GM12864 (cell line): ENCODE results near the gene MEIS1.

ENCODE experiments used
- DNase-seq: peaks from one replicate; pipeline ENCODE4 v3.0.0-alpha.2; 2011; ENCODE audit warnings: low read depth
- H3K4me3 ChIP-seq: 2 replicates; pipeline ENCODE4 v1.5.1; 2011; ENCODE audit warnings: mild to moderate bottlenecking, low read depth, low read length, control low read depth
- CTCF ChIP-seq: IDR thresholded peaks from 2 replicates; pipeline ENCODE4 v1.5.1; 2011; ENCODE audit warnings: low read depth, mild to moderate bottlenecking, moderate library complexity, low read length, control low read depth, inconsistent platforms; ENCODE audit errors: missing control alignments

Gene MEIS1

GRCh38 chr2:66436581-66437001 is 1.7 kb downstream of the MEIS1 start:
- DNase-seq: no peak
- TF ChIP-seq CTCF: no peak
- H3K4me3 ChIP-seq: no peak overlapping the region

- no peak overlapping the region for H3K4me3 ChIP-seq
- DNase-seq: no peak
- no peak for TF ChIP-seq CTCF
Observed at GRCh38 chr2:66437109-66437690, 2.3 kb downstream of the MEIS1 start.

GRCh38 chr2:66437691-66438497 is 3.0 kb downstream of the MEIS1 start:
- DNase-seq: no peak
- no peak overlapping the region for H3K4me3 ChIP-seq
- no peak for TF ChIP-seq CTCF

DNA sequence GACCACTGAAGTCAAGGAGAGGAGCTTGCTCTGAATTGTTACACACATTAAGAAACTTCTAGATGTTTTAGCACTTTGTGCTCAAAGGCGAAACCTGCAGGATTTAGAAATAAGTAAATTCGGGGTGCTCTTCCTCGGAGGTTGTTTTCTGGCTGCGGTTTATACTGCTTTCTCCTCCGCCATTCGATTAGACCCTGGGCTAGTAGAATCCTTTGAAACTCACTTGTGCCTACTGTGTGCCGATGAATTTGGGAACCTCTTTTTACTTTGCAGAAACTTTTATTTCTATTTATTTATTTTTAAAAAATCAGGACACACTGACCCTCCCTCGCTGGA is 3.5 kb downstream of the MEIS1 start:
- H3K4me3 ChIP-seq: no peak overlapping the region
- DNase-seq: no peak
- TF ChIP-seq CTCF: no peak

GRCh38 chr2:66438891-66439811 is 4.2 kb downstream of the MEIS1 start:
- DNase-seq: no peak
- no peak overlapping the region for H3K4me3 ChIP-seq
- no peak for TF ChIP-seq CTCF

DNA sequence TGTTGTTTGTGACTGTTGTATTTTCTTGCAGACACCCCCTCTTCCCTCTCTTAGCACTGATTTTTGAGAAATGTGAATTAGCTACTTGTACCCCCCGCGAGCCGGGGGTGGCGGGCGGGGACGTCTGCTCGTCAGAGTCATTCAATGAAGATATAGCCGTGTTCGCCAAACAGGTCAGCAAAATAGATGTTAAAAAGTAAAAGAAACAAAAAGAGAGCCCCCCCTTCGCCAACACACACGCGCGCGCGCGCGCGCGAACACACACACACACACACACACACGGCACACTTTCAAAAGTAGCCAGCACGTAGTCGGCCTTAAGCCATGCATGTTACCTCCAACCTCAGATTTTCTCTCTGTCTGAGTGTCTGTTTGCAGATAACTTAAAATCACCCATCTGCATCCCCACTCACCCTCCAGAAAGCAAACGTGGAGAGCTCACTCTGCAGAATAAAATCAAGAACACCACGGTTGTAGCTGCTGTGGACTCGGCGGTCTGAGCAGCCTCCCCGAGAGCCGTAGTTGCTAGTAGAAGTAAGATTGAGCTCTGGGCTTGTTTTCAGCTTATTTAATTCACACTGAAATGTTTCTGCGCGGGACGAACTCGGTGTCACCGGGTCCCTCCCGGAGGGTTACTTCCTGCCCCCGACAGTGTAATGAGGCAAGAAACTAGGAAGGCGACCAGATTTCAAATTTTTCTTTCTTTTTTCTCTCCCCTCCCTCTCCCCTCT is 5.1 kb downstream of the MEIS1 start:
- DNase-seq: no peak
- no peak overlapping the region for H3K4me3 ChIP-seq
- no peak for TF ChIP-seq CTCF
